Suprapubic skin (tissue), 4 donors: ENCODE data around the gene FBXL22.

Experiments
- EP300 ChIP-seq: sonication (generic); formaldehyde crosslinking; IDR thresholded peaks from one replicate; pipeline ENCODE4 v1.6.1; 2017; ENCODE audit warnings: antibody characterized with exemption
- POLR2A ChIP-seq, 2 donors: fragments of 450-650 bp; IDR thresholded peaks; one replicate each; pipeline ENCODE4 v1.6.1; 2017; ENCODE audit warnings: antibody characterized with exemption in 2 of 2, mild to moderate bottlenecking in 2 of 2, moderate library complexity in 2 of 2
- POLR2AphosphoS5 ChIP-seq, 3 donors: sonication (generic); formaldehyde crosslinking; IDR thresholded peaks; one replicate each; pipeline ENCODE4 v1.6.1; 2017; ENCODE audit warnings: antibody characterized with exemption in 3 of 3
- TF ChIP-seq, protein P1 (sequence below), 2 donors: fragments of 200-600 bp in 1 of 2; fragments of 450-650 bp in 1 of 2; sonication (generic) in 1 of 2; IDR thresholded peaks; one replicate each; pipeline ENCODE4 v1.5.1; 2016 to 2019; ENCODE audit warnings: antibody characterized with exemption in 2 of 2, mild to moderate bottlenecking in 1 of 2, moderate library complexity in 1 of 2

DNA sequence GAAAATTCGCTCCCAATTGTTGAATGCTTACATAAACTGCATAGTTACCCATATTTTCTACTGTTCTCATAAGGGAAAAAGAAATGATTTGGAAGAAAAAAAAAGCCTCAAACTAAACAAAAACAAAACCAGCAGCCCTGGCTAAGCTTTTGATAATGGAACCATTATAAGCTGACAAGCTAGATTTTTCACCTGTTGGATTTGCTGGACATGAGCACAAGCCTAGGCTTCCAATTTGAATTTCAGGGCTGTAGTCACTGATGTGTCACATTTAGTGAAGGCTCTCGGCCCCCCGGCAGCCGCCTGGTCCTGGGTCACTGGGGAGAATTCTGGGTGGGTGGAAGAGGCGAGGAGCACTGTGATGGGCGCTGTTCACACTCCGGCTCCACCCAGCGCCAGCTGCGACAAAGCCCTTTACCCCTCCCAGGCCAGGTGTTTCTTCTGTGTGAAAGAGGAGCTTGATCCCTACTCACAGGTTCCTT lies 4.6 kb downstream of the FBXL22 start:
- TF ChIP-seq, protein P1, sequence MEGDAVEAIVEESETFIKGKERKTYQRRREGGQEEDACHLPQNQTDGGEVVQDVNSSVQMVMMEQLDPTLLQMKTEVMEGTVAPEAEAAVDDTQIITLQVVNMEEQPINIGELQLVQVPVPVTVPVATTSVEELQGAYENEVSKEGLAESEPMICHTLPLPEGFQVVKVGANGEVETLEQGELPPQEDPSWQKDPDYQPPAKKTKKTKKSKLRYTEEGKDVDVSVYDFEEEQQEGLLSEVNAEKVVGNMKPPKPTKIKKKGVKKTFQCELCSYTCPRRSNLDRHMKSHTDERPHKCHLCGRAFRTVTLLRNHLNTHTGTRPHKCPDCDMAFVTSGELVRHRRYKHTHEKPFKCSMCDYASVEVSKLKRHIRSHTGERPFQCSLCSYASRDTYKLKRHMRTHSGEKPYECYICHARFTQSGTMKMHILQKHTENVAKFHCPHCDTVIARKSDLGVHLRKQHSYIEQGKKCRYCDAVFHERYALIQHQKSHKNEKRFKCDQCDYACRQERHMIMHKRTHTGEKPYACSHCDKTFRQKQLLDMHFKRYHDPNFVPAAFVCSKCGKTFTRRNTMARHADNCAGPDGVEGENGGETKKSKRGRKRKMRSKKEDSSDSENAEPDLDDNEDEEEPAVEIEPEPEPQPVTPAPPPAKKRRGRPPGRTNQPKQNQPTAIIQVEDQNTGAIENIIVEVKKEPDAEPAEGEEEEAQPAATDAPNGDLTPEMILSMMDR (IDR thresholded peaks at IDR 0.05), result no peak
- TF ChIP-seq EP300 (no peak), POLR2AphosphoS5 (IDR thresholded peaks at IDR 0.05) (no peak), POLR2A (IDR thresholded peaks at IDR 0.05) (no peak)
